ENCODE data around the gene C16orf92. TPM values are rescaled to one million over a fixed set of nuclear protein-coding genes. Genes with fewer than 3 reads are reported as not detected.

The C16orf92 gene
- total RNA-seq, 1 experiment from 2014 or later, result not detected

GRCh38 chr16:30041841-30042240 lies 18.8 kb downstream of the C16orf92 start:
- DNase-seq, result peak in 1 of 2 experiments; percentile 47
- H3K27ac ChIP-seq, result no peak overlapping the region
- no peaks in the 10 kb centered on the region for H3K36me3 ChIP-seq
- H3K4me1 ChIP-seq, result no peaks in the 10 kb centered on the region
- H3K4me3 ChIP-seq, result no peak overlapping the region
- no peaks in the 10 kb centered on the region; the same call in none of the 2 replicates for H3K27me3 ChIP-seq
- H3K9me3 ChIP-seq (replicated peaks), result no peaks in the 10 kb centered on the region

- no peaks in the 10 kb centered on the region; the same call in none of the 2 replicates for H3K27me3 ChIP-seq
- no peak overlapping the region for H3K4me3 ChIP-seq
- H3K27ac ChIP-seq, result no peak overlapping the region
- H3K4me1 ChIP-seq, result no peaks in the 10 kb centered on the region
- H3K9me3 ChIP-seq (replicated peaks), result no peaks in the 10 kb centered on the region
- no peaks in the 10 kb centered on the region for H3K36me3 ChIP-seq
- DNase-seq, result no peak
Measured at GRCh38 chr16:30046178-30046577, 23.2 kb downstream of the C16orf92 start.

GRCh38 chr16:30046588-30046987 lies 23.6 kb downstream of the C16orf92 start:
- Histone ChIP-seq H3K4me3 (no peak overlapping the region), H3K4me1 (no peaks in the 10 kb centered on the region), H3K9me3 (replicated peaks) (no peaks in the 10 kb centered on the region), H3K27ac (no peak overlapping the region), H3K36me3 (no peaks in the 10 kb centered on the region), H3K27me3 (no peaks in the 10 kb centered on the region; the same call in none of the 2 replicates)
- DNase-seq, result no peak

- Histone ChIP-seq H3K27ac (no peak overlapping the region), H3K9me3 (replicated peaks) (no peaks in the 10 kb centered on the region), H3K36me3 (no peaks in the 10 kb centered on the region), H3K27me3 (no peaks in the 10 kb centered on the region), H3K4me3 (no peak overlapping the region), H3K4me1 (no peaks in the 10 kb centered on the region)
- no peak for DNase-seq
Measured at GRCh38 chr16:30049871-30050270, 26.9 kb downstream of the C16orf92 start.

- Histone ChIP-seq H3K9me3 (replicated peaks) (no peaks in the 10 kb centered on the region), H3K36me3 (no peaks in the 10 kb centered on the region), H3K27ac (no peak overlapping the region), H3K27me3 (no peaks in the 10 kb centered on the region), H3K4me1 (no peaks in the 10 kb centered on the region), H3K4me3 (no peak overlapping the region)
- no peak for DNase-seq
Measured at GRCh38 chr16:30051518-30051917, 28.5 kb downstream of the C16orf92 start.

- Histone ChIP-seq H3K4me1 (no peaks in the 10 kb centered on the region), H3K27ac (peak overlapping the region; percentile 56), H3K9me3 (replicated peaks) (no peaks in the 10 kb centered on the region), H3K36me3 (no peaks in the 10 kb centered on the region), H3K27me3 (no peaks in the 10 kb centered on the region), H3K4me3 (peak overlapping the region; percentile 77)
- DNase-seq, result peak; percentile 91 to 92
Measured at GRCh38 chr16:30052671-30053372, 29.8 kb downstream of the C16orf92 start.

- no peaks in the 10 kb centered on the region for H3K9me3 ChIP-seq (replicated peaks)
- H3K36me3 ChIP-seq, result no peaks in the 10 kb centered on the region
- DNase-seq, result peak; percentile 37 to 50
- no peaks in the 10 kb centered on the region for H3K27me3 ChIP-seq
- peak overlapping the region; percentile 77 for H3K4me3 ChIP-seq
- H3K4me1 ChIP-seq, result no peaks in the 10 kb centered on the region
- no peak overlapping the region; the same call in 1 of the 2 replicates for H3K27ac ChIP-seq
Measured at GRCh38 chr16:30053376-30054015, 30.5 kb downstream of the C16orf92 start.

- no peak overlapping the region for H3K27ac ChIP-seq
- H3K27me3 ChIP-seq, result no peaks in the 10 kb centered on the region
- no peaks in the 10 kb centered on the region for H3K4me1 ChIP-seq
Measured at GRCh38 chr16:30054451-30054850, 31.5 kb downstream of the C16orf92 start.

GRCh38 chr16:30054959-30055553 lies 32.1 kb downstream of the C16orf92 start:
- Histone ChIP-seq H3K27me3 (no peaks in the 10 kb centered on the region), H3K9me3 (replicated peaks) (no peaks in the 10 kb centered on the region), H3K4me3 (no peak overlapping the region), H3K27ac (no peak overlapping the region), H3K4me1 (no peaks in the 10 kb centered on the region), H3K36me3 (no peaks in the 10 kb centered on the region)
- no peak for DNase-seq

More at GRCh38 chr16:30054451-30054850, 31.5 kb downstream of the C16orf92 start:
- Histone ChIP-seq H3K36me3 (no peaks in the 10 kb centered on the region), H3K9me3 (replicated peaks) (no peaks in the 10 kb centered on the region), H3K4me3 (no peak overlapping the region)
- no peak for DNase-seq

- DNase-seq, result no peak
- peaks cover 25% of the 10 kb centered on the region for H3K4me1 ChIP-seq
- H3K36me3 ChIP-seq, result no peaks in the 10 kb centered on the region
- no peaks in the 10 kb centered on the region for H3K27me3 ChIP-seq
- H3K4me3 ChIP-seq, result no peak overlapping the region
- peak overlapping the region; percentile 14; the same call in 1 of the 2 replicates for H3K27ac ChIP-seq
- no peaks in the 10 kb centered on the region for H3K9me3 ChIP-seq (replicated peaks)
Measured at GRCh38 chr16:30060346-30060745, 37.3 kb downstream of the C16orf92 start.

GRCh38 chr16:30060836-30061554 lies 38.0 kb downstream of the C16orf92 start:
- DNase-seq, result peak; percentile 71 to 86
- Histone ChIP-seq H3K27ac (peak overlapping the region; percentile 14; the same call in 1 of the 2 replicates), H3K36me3 (no peaks in the 10 kb centered on the region), H3K27me3 (no peaks in the 10 kb centered on the region), H3K4me1 (peaks cover 25% of the 10 kb centered on the region), H3K4me3 (no peak overlapping the region), H3K9me3 (replicated peaks) (no peaks in the 10 kb centered on the region)

- Histone ChIP-seq H3K4me3 (peak overlapping the region; percentile 83), H3K9me3 (replicated peaks) (no peaks in the 10 kb centered on the region), H3K4me1 (peaks cover 25% of the 10 kb centered on the region), H3K27ac (peak overlapping the region; percentile 86), H3K36me3 (peaks cover 18% of the 10 kb centered on the region), H3K27me3 (no peaks in the 10 kb centered on the region)
- peak; percentile 32 to 63 for DNase-seq
Measured at GRCh38 chr16:30063278-30063892, 40.4 kb downstream of the C16orf92 start.

- H3K36me3 ChIP-seq, result peaks cover 26% of the 10 kb centered on the region
- H3K9me3 ChIP-seq (replicated peaks), result no peaks in the 10 kb centered on the region
- H3K4me1 ChIP-seq, result peaks cover 25% of the 10 kb centered on the region
- peak; percentile 61 to 65 for DNase-seq
- H3K4me3 ChIP-seq, result peak overlapping the region; percentile 83
- no peaks in the 10 kb centered on the region for H3K27me3 ChIP-seq
- H3K27ac ChIP-seq, result peak overlapping the region; percentile 86
Measured at GRCh38 chr16:30063893-30064728, 41.1 kb downstream of the C16orf92 start.

- Histone ChIP-seq H3K27ac (peak overlapping the region; percentile 86), H3K36me3 (peaks cover 32% of the 10 kb centered on the region), H3K4me1 (peaks cover 25% of the 10 kb centered on the region), H3K4me3 (peak overlapping the region; percentile 83), H3K27me3 (no peaks in the 10 kb centered on the region), H3K9me3 (replicated peaks) (no peaks in the 10 kb centered on the region)
- DNase-seq, result no peak
Measured at GRCh38 chr16:30064729-30065101, 41.7 kb downstream of the C16orf92 start.

Measured in SJCRH30 (cell line).